GM10266 (cell line): ENCODE measurements around the gene GLIS1.

Experiments
- DNase-seq: peaks from one replicate; pipeline ENCODE4 v3.0.0; 2012; ENCODE audit errors: extremely low spot score
- CTCF ChIP-seq: IDR thresholded peaks from 2 replicates; pipeline ENCODE4 v1.5.1; 2012; ENCODE audit warnings: mild to moderate bottlenecking, low read depth; ENCODE audit not compliant: control insufficient read depth, insufficient read depth; ENCODE audit errors: missing control alignments

GLIS1 gene

DNA sequence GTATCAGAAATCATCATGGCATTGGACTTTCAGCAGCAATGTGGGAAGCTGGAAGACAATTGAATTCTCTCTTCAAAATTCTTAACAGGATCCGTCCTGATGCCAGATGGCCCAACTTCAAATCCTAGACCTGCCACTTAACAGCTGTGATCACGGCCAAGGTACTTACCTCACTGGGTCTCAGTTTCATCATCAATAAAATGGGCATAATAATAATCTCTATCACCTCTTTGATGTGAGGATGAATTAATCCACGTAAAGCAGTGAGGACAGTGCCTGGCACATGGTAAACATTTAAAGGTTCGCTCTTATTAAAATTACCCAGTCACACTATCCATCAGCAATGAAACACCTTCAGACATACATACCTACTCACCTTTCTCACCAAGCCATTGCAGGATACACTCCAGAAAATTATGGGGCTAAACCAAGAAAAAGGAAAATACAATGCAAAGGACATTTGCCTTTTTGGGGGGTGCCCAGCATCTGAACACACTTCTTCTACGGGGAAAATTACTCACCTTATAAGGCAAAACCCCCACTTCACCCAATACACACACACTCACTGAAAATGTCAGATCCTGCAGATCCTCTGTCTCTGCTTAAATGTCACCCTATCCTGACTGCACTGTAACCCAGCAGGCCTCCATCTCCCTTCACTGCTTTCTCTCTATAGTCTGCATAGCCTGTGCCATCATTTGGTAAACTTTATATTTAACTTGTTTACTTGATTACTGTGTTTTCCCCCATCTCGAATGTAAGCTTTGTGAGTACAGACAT is 21.7 kb downstream of the GLIS1 start:
- no peak for TF ChIP-seq CTCF
- no peak for DNase-seq

DNA sequence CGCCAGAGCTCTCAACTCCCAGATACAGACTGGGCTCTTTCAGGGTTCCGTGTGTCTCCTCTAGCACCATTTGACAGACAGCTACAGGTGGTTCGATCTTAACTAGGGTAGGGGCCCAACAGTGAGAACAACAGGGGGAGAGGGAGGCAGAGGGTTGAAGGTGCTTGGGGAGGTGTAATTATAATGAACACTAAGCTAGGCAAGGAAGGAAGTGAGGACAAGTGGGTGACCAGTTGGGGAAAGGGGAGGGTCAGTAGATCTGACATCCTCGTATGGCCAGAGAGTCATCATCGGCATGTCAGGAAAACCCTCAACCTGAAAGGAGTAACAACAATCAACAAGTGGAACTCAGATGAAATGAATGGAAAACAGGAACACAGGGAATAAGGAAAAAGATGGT is 22.8 kb downstream of the GLIS1 start:
- DNase-seq: no peak
- TF ChIP-seq CTCF: no peak

DNA sequence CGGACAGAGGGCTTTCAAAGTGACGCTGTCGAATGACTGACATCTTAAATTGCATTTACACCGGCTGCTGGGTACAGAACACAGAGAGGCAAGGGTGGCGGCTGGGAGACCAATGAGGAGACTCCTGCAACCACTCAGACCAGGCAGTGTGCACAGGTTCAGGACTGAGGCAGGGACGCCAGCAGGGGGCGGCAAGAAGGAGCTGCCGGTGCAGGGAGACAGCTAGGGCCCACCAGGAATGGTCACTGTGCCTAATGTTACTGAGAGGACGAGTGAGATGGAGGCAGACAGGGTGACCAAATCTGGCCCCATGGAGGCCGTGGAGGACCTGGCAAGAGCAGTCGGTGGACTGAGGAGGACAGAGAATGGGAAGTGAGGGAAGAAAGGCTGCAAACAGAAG is 23.5 kb downstream of the GLIS1 start:
- peak; percentile 44 for DNase-seq
- peak; percentile 64 for TF ChIP-seq CTCF

DNA sequence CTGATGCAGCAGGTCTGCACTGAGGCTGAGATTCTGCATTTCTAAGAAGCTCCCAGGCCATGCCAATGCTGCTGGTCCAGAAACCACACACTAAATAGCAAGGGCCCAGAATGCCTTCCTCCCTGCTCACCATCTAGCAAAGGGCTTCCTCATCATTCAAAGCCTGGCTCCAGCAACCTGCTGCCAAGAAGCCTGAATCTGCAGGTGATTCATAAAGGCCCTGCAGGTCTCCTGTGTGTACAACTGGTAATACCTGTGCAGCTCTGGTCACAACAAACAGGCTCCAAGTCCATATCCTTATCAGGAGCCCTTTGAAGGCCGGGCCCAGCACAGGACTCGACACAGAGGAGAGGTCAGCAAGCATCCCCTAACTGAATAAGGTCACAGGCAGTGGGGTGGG is 26.7 kb downstream of the GLIS1 start:
- no peak for TF ChIP-seq CTCF
- DNase-seq: no peak

DNA sequence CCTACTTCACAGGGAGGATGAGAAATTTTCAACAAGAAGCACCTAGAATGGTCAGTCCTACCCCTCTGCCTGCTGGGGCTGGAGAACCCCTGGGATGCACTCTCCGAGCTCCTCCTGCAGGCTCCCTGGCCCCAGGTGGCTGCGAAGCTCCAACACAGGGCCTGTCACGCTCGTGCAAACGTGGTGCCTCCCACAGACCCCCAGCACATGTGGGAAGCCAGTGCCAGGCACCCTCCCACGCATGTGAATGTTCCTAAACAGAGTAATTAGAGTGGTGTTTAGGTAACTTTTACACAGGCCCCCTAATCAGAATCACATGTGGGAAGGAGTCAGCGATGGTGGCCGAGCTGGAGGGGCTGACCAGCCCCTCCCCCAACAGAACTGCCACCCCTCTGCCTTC is 28.4 kb downstream of the GLIS1 start:
- TF ChIP-seq CTCF: no peak
- no peak for DNase-seq

- no peak for TF ChIP-seq CTCF
- no peak for DNase-seq
Observed at GRCh38 chr1:53708687-53709086, 30.3 kb downstream of the GLIS1 start.

- TF ChIP-seq CTCF: no peak
- DNase-seq: no peak
Observed at GRCh38 chr1:53706356-53706755, 32.6 kb downstream of the GLIS1 start.
